NCI-H128 (cell line): Measurements from ENCODE around the gene PHIP.

Source experiments
- DNase-seq: peaks from one replicate; lab custom pipeline; 2025; ENCODE audit not compliant: unreplicated experiment; lab: John Stamatoyannopoulos, UW

The PHIP gene

DNA sequence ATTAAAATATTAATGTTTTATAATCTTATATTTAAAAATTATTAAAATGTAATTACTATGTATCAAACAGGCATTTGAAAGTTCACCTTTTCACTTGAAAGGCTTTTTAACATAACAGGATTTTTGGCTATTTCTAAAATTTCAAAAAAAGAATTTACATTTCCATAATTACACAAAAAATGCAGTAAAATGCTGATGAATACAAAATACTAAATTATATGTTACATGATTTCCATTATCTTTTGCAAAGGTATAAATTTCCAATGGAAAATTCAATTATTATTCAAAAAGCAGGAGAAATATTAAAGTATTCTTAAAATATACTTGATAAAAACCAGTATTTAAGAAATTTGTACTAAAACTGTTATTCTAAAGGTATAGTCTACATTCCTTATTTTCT, 66.1 kb downstream of the PHIP start:
- no peak for DNase-seq

DNA sequence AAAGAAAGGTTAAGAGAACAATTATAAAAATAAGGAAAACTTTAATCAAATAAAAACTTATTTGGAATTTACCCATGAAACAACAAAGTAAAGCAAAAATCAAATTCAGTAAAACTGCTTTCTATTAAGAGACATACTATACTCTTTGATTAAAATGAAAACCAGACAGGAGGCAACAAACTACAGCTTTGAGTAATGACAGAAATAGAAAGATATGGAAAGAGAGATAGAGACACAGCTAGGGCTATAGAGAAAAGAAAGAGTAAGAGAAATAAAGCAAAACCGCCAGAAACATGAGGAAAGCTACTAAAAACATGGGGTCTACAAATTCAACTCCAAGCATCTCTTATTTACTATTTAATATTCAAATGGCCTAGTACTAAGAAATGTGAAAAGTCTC, 67.6 kb downstream of the PHIP start:
- DNase-seq, result no peak

DNA sequence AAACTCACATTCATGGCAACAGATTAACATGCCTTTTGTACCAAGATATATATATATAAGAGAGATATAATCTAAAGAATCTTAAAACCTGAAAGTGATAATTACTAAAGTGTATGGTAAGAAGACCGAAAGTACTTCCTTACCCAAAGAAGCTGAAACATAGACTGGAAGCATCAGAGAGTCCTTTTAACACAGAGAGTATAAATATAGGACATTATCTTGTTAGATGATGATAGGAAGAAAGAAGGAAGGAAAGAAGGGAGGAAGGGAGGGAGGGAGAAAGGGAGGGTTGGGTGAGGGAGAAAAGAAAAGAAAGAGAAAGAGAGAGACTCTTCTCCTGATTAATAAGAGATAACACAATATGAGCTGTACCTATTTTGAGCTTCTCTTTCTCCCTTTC, 68.2 kb downstream of the PHIP start:
- DNase-seq, result no peak

DNA sequence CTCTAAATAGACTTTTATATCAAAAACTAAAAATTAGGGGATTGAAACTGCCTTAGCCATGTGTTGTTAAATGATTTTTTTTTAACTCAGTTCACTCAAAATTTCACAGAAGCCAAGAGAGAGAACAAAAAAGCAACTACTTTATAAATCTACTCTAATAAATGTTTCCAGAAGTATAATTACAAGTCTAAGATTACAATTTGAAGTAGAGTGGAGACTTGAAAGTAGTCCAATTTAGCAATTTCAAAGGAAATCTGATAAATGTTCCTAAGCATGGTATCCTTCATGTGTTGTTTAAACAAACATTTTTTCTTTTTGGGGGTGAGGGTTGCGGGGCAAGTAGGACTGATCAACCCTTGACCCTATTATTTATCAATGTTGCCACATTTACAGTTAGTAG, 72.6 kb downstream of the PHIP start:
- DNase-seq, result no peak

DNA sequence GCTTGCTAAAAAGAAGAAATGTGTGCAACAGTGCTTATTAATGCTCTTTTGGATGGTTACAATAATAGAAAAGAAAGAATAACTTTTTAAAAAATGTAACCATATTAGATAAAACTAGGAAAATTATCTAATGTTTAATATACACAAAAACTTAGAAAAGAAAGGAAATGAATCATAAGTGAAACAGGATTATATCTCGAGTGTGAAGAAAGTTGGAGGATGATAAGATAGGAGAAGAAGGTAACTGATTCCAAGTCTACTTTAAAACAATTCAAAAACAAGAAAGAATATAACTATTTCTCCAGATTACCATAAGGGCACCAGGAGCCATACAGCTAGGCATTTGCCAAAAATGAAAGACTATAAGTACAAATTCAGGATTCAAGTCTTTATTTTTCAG, 73.0 kb downstream of the PHIP start:
- no peak for DNase-seq

DNA sequence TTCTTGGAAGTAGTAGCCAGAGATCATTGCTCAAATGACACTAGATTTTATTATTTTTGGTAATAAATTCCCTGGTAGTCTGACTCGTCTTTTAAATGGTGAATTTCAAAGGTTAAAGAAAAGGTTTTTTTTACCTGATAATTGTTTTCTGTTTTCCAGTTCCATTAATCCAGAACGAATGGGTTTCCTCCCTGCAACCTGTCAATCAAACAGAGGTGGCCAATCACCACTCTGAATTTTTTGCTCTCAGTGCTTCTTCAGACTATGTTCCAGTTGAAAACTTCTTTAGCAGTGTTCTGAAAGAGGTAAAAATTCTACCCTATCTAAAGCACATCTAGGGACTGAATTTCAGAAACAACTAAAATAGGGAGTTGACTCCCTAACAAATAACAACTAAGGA, 73.8 kb downstream of the PHIP start:
- no peak for DNase-seq

DNA sequence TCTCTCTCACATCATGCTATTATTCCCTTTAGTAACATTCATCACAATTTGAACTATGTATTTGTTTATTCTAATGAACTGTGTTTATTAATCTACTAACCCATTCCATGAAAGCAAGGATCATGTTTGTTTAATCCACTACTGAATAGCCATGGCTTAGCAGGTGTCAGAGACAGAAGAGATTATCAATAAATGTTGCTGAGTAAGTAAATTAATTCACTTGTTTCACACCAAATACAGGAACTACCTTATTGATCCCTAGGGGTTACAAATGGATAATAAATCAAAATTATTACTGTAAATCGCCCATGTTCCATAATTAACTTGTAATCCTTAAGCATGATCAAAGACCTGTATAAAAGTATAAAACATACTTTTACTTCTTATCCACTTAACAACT, 76.6 kb downstream of the PHIP start:
- no peak for DNase-seq

DNA sequence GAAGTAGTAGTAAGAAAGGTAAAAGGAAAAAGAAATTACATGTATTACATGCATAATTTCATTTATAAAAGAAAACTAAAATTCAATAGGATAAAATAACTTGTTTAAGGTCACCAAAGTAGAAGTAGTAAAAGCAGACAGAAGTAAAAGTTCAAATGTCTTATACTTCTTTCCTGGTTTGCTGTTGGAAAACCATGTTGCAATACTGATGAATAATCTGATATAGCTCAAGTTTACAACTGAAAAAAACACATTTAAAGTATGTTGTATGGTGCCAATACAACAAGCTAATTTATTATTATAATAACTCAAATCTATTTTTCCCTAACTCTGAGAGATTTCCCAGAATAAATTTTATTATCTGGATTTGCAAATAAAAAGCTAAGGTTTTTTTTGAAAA, 78.3 kb downstream of the PHIP start:
- DNase-seq, result no peak

DNA sequence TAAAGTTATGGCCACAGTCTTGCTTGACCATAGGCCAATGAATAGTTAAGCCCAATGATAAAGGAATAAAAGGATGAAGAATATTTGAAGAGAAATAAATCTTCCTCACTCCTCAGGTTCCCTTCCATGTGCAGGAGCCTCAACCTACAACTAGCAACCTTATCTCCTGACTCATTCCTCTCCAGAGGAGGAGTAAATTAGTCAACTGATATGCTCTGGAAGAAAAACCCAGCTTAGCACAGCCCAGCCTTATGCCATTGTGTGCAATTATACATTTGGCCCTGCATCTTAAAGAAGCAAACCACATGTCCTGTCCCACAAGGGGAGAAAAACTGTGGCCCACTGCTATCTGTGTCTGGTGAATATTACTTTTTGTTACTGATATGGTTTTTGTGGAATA, 82.1 kb downstream of the PHIP start:
- DNase-seq, result no peak

DNA sequence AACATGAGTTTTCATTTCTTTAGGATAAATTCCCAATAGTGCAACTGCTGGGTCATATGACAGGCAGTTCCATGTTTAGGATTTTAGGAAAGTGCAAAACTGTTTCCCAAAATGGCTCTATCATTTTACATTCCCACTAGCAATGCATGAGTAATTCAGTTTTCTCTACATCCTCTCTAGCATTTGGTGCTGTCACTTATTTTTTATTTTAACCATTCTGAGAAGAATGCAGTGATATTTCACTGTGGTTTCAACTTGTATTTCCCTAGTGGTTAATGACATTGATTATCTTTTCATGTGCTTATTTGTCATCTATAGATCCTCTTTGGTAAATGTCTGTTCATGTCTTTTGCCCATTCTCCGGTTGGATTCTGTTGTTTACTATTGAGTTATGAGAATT, 82.7 kb downstream of the PHIP start:
- DNase-seq, result no peak

DNA sequence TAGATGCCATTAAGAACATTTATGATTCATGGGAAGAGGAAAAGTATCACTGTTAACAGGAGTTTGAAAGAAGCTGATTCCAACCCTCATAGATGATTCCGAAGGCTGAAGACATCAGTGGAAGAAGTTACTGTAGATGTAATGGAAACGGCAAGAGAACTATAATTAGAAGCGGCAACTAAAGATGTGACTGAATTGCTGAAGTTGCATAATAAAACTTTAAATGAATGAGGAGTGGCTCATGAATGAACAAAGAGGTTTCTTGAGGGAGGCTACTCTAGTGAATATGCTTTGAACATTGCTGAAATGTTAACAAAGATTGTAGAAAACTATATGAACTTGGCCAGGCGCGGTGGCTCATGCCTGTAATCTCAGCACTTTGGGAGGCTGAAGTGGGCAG, 84.1 kb downstream of the PHIP start:
- DNase-seq, result no peak

DNA sequence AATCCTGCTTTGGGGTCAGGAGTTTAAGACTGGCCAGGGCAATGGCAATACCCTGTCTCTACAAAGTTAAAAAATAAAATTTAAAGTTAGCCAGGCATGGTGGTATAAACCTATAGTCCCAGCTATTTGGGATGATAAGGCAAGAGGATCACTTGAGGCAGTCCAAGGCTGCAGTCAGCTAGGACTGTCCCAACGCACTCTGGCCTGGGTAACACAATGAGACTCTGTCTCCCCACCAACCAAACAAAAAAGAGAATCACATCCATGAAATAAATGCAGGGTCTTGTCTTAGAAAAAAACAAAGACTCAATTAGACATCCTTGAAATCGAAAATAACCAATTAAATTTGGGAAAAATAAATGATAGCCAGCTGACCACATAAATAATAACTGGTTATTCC, 88.9 kb downstream of the PHIP start:
- no peak for DNase-seq

DNA sequence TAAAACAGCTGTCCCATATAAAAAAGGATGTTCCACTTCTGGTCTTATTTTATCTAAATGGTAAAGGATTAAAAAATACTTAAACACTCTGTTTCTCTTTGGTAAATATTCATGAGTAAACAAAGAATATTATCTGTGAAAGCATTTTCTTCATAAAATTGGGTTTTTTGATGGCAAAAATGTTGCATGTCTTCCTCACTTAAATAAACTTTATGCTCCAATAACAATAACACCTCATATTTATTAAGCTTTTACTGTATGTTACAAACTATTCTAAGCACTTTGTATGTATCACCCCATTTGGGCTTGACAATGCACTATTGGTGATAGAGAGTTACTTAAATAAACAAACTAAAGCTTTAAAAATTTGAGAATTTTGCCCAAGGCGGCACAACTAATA, 91.9 kb downstream of the PHIP start:
- no peak for DNase-seq

DNA sequence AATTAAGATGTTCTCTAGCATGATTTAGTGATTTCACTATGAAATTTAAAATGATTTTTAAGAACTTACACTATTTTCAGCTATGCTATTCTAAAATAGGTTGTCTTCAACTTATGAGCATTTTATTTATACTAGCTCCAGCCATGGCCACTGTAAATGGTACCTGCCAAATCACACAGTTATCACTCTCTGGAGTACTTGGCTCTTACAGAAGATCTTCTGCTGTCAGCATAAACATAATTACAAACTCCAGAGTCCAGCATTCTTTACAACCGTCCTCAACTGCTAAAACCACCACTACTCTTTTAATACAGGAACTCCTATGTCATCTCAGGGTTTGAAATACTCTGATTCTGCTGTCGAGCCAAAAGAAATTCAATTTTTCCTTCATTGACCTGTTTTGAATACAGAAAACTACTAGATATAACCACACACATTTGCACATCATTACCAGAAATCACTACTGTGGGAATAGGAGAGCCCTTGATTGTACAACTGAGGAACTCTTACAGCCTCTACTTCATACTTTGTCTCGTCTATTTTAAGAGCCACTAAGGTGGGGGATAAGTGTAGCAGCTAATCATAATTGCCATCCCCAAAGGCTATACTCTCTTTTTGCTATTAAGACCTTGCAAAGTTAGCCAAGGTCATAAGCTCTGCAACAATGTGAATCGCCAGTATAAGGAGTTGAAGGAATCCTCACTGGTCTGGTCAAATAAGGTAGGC, 93.7 kb downstream of the PHIP start:
- no peak for DNase-seq

DNA sequence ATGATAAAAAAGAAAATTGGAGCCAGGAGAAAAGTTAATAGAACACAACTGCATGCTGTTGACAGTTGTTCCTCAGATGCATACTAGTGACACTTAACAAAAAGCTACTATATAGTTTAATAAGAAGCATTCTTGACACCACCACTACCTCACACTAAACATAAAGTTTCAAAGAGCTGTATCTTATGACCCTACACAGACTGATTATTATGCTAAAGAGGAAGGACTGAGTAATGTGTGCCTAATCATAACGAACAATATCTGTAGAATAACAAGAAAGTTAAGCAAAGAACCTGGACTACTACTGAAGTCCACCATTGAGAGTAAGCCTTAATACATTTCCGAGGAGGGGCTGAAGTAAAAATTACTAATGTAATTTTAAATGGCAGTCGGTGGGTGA, 110.9 kb downstream of the PHIP start:
- DNase-seq, result no peak

DNA sequence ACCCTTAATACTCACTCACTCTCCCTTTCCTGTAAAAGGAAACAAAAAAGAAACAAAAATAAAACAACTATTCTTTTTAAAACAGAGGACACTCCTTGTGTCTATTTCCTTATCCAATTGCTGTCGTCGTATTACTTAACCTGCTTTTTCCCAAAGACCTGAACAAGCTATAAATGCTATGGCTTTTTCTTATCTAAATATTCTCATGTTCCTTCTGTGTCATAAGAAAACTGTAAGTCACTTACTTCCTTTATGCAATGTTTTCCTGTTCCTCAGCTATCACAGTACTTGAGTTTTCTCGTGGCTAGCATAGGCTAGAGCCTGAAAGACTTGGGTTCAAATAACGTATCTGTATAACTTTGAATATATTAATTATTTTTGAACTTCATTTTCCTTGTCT, 111.5 kb downstream of the PHIP start:
- no peak for DNase-seq

DNA sequence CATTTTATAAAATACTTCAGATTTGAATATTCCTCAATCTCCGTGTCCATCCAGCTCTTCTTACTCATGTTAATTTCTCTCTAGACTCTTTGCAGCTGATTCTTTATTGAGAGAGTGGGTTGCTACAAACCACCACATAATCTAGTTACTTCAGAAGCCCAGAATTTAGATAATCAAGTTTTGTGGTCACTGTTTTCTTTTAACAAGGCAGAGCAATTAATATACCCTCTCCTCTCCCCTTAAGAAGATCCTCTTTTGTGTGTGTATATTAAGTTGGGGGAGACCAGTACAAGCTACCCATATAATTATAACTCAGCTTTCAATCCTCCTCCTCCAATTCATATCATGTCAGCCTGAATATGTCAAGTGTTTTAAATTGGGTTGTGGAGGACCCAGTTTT, 115.6 kb downstream of the PHIP start:
- DNase-seq, result no peak

DNA sequence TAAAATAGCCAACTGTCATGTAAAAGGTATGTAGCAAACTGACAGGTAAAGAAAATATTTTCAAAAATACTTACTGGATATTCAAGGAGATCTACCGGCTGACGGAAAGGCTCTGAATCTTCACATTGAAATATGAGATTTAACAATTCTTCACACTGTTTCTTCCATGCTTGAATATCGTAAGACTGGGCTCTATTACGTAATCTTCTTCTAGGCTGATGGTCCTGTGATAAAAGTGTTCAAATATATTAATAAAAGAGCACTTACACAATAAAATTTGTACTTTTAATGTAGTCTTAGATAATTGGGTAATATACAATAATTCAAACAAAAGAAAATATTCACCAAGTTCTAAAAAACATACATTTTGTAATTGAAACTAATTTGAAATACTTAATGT, 123.3 kb downstream of the PHIP start:
- no peak for DNase-seq

DNA sequence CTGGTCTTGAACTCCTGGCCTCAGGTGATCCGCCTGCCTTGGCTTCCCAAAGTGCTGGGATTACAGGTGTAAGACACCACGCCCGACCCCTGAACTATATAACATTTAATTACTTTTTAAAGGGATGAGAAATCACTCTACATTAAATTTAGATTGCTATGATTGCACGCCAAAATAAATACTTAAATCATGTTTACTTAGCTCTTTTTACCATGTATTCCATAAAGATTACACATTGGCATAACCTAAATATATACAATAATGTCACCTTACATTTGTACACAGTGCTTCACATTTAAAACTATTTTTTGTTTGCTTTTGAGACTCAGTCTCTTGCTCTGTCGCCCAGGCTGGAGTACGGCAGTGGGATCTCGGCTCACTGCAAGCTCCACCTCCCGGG, 124.3 kb downstream of the PHIP start:
- no peak for DNase-seq

DNA sequence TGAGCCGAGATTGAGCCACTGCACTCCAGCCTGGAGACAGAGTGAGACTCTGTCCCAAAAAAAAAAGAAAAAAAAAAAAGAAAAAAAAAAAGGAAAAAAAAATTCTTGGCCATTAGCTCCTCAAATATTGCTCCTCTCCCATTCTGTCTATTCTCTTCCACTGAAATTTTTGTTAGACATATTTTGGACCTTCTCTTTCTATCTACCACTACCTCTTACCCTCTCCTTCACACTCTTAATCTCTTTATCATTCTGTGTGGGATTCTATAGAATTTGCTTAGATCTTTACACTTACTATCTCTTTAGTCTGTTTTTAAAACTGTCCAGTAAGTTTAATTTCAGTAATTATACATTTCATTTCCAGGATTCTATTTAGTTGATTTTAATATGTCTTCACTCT, 125.7 kb downstream of the PHIP start:
- DNase-seq, result no peak

DNA sequence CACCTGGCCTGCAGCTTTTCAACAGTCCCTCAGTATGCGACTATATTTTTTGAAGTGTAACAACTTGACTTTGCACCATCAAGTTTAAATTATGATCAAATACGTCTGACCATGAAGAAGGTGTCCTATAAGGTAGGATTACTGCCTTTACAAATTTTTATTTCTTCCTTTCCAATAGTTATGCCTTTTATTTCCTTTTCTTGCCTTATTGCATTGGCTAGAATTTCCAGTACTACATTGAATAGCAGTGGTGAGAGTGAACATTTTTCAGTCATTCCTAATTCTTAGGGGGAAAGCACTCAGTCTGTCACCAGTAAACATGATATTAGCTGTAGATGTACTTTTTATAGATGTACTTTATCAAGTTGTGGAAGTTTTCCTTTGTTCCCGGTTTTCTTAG, 129.3 kb downstream of the PHIP start:
- DNase-seq, result no peak

DNA sequence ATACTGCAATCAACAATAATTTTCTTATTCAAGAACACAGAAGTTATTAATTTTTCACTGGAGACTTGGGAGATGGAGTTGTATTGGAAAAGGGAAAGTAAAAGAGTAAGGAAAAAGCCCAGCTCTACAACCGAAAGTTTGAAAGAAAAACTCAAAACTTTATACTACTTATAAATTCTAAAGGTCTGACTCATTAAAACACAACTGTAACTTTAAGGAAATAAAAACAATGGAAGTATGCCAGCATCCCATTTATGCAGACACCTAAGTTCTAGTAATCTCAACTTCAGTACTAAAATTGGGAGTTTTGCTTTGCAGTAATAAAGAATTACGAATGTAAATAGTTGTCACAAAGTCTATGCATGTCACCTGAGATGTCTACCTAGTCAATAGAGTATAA, 130.1 kb downstream of the PHIP start:
- no peak for DNase-seq

DNA sequence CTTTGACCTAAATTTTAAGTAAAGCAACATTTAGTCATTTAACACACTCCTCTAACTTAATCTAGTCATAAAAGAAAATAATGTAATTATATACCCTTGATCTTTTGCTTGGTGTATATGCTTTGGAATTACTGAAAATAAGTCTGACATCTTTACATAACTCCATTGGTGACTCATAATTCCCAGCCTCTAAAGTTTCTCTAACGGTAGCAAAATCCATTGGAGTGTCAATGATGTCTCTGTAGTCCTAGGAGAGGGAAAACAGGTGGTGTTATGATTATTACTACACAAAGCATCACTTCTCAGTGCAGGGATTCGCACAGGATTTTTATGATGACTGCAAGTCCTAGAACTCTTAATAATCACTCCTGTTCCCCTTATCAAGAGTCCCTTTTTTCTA, 130.5 kb downstream of the PHIP start:
- DNase-seq, result no peak

DNA sequence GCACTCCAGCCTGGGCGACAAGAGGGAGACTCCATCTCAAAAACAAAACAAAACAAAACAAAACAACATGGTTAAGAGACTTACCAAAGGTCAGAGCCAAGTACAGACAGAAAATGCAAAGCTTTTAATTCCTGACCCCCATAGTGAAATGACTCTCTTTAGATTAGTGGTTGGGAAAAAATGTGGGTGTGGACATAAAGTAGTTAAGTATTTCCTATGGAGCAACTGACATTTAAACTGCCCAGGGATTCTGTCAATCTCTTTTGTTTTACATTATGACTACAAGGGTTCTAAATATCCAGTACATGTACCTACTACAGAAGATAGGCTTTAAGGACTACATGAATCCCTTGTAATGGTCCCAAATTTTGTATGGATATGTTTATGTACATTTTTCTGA, 135.6 kb downstream of the PHIP start:
- DNase-seq, result no peak
